C4-2B (cell line): ENCODE results near the gene DPYSL3.
A peak's percentile ranks its signal among the peaks of the same experiment; 100 is the strongest.

Experiments used
- CTCF ChIP-seq: fragments of 450-650 bp; conservative IDR thresholded peaks from 2 replicates; pipeline ENCODE4 v1.5.1; 2017; ENCODE audit warnings: mild to moderate bottlenecking
- ZFX ChIP-seq: fragments of 450-650 bp; IDR thresholded peaks from 2 replicates; pipeline ENCODE4 v1.6.1; 2017

GRCh38 chr5:147509710-147510651, at the start of gene DPYSL3:
- TF ChIP-seq CTCF (peak; percentile 44), ZFX (no peak)
